Measurements from ENCODE around the gene GNB1L.

The GNB1L gene

GRCh38 chr22:19857382-19857781 lies 2.7 kb upstream of the GNB1L start:
- TF ChIP-seq CTCF (IDR thresholded peaks at IDR 0.05; ENCODE audit: control insufficient read depth, insufficient read depth, low read depth, low read length, missing control alignments), result no peak
- DNase-seq (ENCODE audit: low read depth), result no peak
- H3K4me3 ChIP-seq (ENCODE audit: control insufficient read depth, low read depth, low read length), result no peak overlapping the region

- H3K4me3 ChIP-seq (ENCODE audit: control insufficient read depth, low read depth, low read length), result peak overlapping the region; percentile 60
- TF ChIP-seq CTCF (IDR thresholded peaks at IDR 0.05; ENCODE audit: control insufficient read depth, insufficient read depth, low read depth, low read length, missing control alignments), result no peak
- no peak for DNase-seq (ENCODE audit: low read depth)
Measured at GRCh38 chr22:19855504-19856409, 1.1 kb upstream of the GNB1L start.

GRCh38 chr22:19853879-19854777 lies 546 bp downstream of the GNB1L start:
- DNase-seq (ENCODE audit: low read depth), result no peak
- peak overlapping the region; percentile 85 for H3K4me3 ChIP-seq (ENCODE audit: control insufficient read depth, low read depth, low read length)
- no peak for TF ChIP-seq CTCF (IDR thresholded peaks at IDR 0.05; ENCODE audit: control insufficient read depth, insufficient read depth, low read depth, low read length, missing control alignments)

- no peak for TF ChIP-seq CTCF (IDR thresholded peaks at IDR 0.05; ENCODE audit: control insufficient read depth, insufficient read depth, low read depth, low read length, missing control alignments)
- H3K4me3 ChIP-seq (ENCODE audit: control insufficient read depth, low read depth, low read length), result peak overlapping the region; percentile 85
- DNase-seq (ENCODE audit: low read depth), result no peak
Measured at GRCh38 chr22:19853058-19853878, 1.4 kb downstream of the GNB1L start.

GRCh38 chr22:19852177-19852781 lies 2.4 kb downstream of the GNB1L start:
- DNase-seq (ENCODE audit: low read depth), result no peak
- H3K4me3 ChIP-seq (ENCODE audit: control insufficient read depth, low read depth, low read length), result no peak overlapping the region
- no peak for TF ChIP-seq CTCF (IDR thresholded peaks at IDR 0.05; ENCODE audit: control insufficient read depth, insufficient read depth, low read depth, low read length, missing control alignments)
